ENCODE measurements around the gene TERT.

TERT gene

GRCh38 chr5:1255081-1255561 is 39.7 kb downstream of the TERT start:
- DNase-seq: peak; percentile 52

GRCh38 chr5:1254196-1254595 is 40.7 kb downstream of the TERT start:
- no peak for DNase-seq

GRCh38 chr5:1253456-1254105 is 41.3 kb downstream of the TERT start:
- DNase-seq: no peak

DNA sequence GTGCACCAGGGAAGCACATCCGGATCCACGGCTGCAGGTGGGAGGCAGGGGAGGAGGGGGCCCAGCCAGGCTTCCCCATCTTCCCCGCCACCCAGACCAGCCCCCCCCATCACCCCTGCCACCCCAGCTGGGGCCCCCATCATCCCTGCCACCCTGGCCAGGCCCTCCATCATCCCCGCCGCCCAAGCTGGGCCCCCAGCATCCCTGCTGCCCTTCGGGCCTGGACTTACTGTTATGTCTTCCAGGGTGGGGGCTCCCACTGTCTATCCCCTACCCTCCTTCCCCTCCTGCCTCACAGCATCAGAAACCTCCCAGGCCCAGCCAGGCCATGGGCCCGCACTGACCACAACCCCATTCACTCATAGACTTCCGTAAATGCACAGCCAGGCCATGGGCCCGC is 42.2 kb downstream of the TERT start:
- no peak for DNase-seq

DNA sequence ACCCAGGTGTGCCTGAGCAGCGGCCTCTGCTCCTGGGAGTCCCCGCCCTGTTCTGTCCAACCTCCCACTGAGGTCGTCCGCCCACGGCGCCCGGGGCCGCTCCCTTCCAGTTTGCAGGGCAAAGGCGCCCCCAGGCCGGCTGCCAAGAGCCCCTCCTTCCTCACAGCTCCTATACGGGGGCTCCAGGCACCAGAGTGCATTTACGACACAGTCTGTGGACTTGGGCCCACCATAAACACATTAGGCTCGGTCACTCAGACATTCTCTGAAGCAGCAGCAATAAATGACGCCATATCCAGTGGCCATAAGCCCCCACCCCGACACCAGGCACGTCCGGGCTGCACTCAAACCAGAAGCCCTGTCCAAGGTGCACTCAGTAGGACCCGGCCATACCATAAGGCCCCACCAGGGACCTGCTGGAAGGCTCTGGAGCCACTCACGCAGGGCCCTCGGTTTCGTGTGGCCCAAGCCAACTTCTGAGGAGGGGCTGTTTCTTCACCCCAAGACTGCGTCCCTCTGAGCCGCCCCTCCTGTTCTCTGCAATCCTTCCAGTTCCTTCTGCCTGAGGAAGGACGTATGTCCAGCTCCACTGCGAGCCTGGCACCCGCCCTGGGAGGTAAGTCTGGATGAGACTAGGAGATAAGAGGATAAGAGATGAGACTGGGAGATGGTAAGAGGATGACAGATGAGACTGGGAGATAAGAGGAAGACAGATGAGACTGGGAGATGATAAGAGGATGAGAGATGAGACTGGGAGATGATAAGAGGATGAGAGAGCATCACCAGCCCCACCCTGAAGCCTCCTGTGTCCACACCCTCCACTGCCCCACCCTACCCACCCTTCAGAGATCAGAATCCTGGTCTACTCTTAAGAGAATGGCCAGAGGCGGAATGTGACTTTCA is 42.9 kb downstream of the TERT start:
- DNase-seq: no peak

DNA sequence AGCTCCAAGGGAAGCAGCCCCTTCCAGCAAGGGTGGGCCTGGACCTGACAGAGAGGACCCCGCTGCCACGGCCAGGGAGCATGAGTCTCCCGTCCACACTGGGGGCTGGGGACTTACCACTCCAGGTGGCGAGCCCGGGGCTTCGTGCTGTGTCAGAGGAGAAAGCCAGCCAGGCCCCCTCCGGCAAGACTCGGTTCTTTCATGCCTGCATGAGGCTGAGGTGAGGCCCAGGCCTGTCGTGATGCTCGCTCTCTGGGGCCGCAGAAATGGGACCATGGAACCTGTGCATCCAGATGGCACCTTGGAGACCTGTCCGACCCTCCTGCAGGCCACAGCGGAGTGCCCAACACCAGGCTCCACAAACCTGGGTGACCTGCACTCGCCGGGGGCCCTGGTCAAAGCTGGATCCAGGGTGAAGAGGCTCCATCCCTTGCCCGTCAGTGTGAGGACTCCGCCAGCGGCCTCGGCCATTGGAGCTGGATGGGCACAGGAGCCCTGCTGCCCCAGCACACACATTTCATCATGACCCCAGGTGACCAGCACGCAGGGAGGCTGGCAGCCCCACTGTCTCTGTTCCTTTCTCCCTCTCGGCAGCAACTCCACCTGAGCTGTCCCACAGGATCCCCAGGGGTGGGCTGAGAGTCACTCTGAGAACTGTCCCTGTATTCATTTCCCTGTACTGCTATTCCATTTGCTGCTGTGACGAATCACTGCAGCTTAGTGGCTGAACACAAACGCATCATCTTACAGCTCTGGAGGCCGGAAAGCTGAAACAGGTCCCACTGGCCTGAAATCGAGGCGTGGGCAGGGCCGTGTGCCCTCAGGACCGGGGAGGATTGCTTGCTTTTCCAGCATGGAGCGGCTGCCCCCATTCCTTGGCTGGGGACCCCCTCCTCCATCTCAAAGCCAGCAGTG is 45.2 kb downstream of the TERT start:
- DNase-seq: no peak

- no peak for DNase-seq
Measured at GRCh38 chr5:1247811-1248210, 47.1 kb downstream of the TERT start.

DNA sequence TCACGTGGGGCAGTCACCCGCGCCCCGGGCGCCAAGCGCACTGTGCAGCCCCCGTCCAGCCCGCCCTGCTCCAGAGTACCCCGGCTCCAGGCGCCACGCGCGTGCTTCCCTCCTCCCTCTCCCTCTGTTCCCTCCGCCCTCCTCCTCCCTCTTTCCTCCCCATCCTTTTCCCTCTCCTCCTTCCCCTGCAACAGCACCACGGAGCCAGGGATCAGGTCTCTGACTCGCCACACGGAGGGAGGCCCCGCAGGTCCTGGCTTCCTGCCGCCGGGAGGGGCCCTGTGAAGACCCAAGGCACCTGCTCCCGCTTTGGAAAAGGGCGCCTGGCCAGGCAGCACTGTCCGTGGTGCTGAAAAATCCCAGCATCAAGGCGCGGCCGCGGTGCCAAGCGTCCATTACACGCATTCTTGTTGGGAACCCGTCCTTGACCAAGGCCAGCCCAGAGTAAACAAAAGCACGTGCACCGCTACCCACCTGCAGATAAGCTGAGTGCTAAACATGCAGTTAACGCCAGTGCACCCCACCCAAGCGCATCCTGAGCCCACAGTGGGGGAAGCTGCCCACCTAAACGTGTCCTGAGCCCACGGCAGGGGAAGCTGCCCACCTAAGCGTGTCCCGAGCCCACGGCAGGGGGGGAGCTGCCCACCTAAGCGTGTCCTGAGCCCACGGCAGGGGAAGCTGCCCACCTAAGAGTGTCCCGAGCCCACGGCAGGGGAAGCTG is 48.0 kb downstream of the TERT start:
- DNase-seq: peak; percentile 41

- no peak for DNase-seq
Measured at GRCh38 chr5:1245905-1246576, 48.8 kb downstream of the TERT start.

DNA sequence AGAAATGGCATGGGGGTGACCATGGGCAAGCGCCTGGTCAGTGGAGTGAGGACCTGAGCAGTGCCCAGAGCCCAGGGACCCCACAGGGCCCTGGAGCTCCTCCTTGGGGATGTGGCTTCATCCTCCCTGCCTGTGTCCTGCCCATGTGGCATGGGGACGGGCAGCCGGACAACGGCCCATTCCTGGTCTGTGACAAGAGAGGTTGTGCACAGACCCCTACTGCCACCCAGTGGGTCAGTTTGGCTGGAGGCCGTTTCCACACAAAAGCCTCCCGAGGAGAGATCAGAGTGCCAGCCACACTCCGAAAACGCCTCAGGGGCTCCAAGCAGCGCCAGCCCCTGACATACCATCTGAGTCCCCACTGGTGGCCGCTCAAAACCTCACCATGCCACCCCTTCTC is 49.9 kb downstream of the TERT start:
- no peak for DNase-seq

GRCh38 chr5:1244255-1244654 is 50.6 kb downstream of the TERT start:
- DNase-seq: no peak

- no peak for DNase-seq
Measured at GRCh38 chr5:1243487-1244130, 51.3 kb downstream of the TERT start.

- DNase-seq: no peak
Measured at GRCh38 chr5:1242733-1243486, 52.0 kb downstream of the TERT start.

DNA sequence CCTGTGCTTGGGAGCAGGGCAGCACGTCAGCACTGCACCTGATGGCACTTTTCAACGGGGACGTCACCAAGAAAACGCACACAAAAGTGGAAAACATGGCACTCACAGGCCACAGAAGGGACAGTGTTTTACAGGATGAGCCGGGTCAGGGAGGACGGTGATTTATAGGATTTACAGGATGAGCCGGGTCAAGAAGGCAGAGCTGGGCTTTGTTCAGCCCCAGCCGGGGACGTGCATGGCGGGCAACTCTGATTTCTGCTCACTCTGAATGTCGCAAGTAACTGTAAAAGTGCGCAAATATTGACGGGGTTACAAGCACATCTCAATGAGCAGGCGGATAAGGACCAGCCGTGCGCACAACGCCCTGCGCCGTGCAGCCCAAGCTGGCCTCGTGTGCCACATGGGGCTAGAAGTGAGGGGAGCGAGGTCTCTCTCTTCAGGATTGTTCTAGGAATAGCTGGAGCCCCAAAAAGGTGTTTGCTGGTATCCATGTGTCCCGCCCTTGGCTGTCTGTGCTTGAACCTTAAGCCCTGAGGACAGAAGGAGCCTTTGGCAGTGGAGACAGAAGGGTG is 53.3 kb downstream of the TERT start:
- no peak for DNase-seq

DNA sequence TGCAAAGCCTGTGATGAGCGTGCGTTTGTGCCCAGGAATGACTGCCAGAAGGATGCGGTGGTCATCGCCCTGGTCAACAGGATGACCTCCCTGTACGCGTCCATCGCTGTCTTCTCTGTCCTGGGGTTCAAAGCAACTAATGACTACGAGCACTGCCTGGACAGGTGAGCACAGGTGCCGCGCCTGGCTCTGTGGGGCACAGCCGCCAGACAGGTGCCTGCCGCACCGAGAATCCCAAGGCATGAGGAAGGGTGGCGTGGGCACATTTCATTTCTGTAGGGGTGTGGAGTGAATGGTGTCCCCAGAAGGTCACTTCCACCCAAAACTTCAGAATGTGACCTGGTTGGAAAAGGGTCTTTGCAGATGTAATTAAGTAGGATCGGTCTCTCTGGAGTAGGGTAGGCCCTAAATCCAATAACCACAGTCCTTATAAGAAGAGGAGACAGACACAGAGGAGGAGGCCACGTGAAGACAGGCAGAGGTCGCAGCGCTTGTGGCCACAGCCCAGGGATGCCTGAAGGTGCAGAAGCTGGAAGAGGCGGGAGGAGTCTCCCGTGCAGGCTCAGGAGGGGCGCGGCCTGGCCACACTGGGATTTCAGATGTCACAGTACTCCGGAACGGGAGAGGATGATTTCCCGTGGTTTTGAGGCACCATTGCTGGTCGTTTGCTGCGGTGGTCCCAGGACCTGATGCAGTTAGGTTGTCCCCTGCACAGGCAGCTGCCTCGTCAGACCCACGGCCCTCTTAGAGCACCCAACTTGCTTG is 54.2 kb downstream of the TERT start:
- no peak for DNase-seq

DNA sequence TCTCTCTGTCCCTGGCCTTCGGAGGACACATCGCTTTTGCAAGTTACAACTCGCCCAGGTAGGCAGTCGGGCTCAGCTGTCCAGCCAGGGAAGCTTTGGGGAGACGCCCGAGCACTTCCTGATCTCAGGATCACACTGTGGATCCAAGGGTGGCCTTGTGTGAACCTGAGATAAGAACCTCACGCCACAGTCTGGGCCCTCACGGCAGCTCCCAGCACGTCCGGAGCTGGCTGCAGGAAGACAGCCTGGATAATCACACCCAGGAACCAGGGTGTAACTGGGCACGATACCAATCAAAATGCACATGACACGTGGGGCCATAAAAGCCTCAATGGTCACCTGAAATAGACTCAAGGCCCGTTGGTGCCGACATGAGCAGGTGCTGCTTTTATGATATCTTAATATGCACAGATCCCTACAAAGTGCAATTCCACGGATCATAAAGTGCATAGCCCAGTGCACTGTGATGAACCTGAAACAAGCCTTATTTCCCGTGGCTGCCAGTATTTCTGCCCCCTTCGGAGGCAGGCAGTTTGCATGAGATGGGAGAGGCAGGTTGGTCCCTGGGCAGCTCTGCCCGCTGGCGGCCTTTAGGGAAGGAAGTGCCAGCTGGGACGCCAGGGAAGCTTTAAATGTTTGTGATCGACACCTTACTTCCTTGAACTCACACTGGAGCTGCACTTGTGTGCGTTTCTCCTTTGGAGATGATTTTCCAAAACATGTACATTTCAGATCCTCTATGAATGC is 55.2 kb downstream of the TERT start:
- DNase-seq: no peak

DNA sequence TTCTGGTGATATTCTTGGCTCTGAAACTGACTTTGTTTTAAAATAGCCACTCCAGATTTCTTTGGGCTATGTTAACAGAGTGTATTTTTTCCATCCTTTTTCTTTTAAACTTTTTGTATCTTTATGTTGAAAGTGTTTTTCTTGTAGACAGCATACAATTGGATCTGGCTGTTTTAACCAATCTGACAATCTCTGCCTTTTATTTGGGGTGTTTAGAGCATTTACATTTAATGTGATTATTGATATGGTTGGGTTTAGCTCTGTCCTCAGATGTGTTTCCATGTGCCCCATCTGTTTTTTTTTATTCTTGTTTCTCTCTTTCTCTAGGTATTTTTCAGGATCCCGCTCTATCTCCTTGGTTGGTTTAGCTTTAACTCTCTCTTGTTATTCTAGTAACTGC is 59.0 kb downstream of the TERT start:
- no peak for DNase-seq

- DNase-seq: no peak
Measured at GRCh38 chr5:1235379-1235778, 59.5 kb downstream of the TERT start.

- DNase-seq: no peak
Measured at GRCh38 chr5:1232780-1233179, 62.1 kb downstream of the TERT start.

All from stimulated activated CD4-positive, alpha-beta T cell treated with anti-CD3 and anti-CD28 coated beads, Interleukin-15, amount 100 ng/mL, for 24 hours (primary cell).